Measurements from ENCODE around the gene TMEM250. TPM values are rescaled to one million over a fixed set of nuclear protein-coding genes. Genes with fewer than 3 reads are reported as not detected.

The TMEM250 gene
- total RNA-seq, 1 donor from 2014 or later: 26.9 TPM

DNA sequence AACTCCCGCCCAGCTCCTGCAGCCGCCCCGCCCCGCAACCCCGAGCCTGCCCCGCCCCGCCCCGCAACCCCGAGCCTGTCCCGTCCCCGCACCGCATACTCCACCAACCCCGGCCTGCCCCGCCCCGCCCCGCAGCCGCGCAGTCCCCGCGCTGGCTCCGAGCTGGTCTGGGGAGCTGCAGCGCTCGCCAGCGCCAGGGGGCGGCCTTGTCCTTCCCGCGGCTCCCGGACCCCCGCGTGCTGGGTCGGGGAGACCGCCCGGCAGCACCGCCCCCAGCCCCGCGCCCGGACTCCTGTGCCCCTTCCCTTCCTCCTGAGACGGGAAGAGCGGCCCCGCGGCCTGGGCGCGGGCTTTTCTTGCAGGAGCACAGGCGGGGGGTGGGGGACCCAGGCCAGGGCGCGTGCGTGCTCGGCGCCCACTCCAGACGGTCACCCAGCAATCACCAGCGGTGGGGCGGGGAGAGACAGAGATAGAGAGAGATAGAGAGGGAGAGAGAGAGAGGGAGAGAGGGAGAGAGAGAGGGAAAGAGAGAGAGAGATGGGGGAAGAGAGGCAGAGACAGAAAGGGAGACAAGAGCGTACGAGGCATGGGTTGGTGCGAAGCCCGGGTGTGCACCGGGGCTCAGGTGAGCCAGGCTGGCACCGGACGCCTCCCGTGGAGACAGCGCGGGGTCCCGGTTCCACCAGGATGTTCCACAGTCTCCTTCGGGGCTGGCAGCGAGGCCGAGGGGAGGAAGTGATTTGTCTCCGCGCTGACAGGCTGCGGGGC lies 14.7 kb upstream of the TMEM250 start:
- DNase-seq (ENCODE audit: low spot score in 2 of 2): peak; percentile 67 to 81
- no peak for FAIRE-seq

DNA sequence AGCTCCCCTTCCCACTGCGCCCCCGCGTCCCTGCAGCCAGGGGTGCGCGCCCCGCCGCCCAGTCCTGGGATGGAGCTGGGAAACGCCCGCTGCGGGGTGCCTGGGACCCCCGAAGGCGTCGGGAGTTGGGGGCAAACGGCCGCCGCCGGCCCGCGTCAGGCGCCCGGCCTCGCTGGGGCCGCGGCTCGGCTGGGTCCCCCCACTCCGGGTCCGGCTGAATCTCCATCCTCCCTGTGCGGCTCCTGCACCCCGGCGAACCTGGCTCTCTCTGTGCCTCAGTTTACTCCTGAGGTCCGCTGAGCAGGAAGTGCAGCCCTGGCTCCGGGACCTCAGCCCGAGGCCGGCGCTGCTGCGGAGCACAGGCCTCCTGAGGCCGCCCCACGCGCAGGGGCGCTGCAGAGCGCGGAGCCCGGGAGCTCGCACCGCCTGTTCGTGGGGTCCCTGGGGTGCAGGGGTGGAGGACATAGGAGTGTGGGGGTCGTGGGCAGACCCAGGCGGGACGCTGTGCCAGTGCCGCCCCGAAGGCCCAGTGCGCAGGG lies 13.9 kb upstream of the TMEM250 start:
- no peak for DNase-seq (ENCODE audit: low spot score in 2 of 2)
- FAIRE-seq: no peak

DNA sequence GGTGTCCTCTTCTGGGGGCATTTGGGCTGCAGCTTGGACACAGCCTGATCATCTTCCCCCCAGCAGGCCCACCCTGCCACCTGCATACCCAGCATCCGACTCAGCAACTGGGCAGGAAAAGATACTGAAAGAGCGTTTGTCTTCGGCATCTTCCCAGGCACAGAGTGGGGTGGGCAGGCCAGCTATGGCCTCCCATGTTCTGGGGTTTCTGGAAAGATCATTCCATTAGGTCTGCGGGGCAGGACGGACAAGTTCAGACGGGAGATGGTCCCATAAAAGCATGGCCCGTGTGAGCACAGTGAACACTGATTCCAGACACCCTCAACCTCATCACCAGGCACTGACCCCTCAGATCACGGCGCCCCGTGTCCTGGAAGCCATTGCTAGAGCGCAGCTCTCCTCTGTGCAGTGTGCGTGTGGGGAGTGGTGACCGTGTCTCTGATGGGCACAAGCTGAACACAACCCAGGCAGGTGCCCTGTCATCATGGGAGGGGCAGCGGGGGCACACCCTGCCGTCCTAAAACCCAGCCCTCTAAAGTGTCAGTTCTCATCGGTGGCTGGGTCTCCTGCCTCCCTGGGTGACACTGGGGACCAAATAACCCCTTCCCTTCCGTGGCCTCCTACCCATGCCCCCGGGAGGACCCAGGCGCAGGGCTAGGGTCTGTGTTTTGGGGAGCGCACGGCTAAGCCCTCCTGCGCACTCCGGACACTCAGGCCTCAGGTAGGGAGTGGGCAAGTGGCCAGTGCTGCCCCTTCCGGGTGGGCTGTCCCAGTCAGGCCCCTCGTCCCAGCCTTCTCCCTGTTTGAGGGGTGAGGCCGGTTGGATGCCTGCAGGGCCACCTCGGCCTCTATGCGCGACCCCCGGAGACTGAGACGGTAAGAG lies 13.2 kb upstream of the TMEM250 start:
- no peak for DNase-seq (ENCODE audit: low spot score in 2 of 2)
- no peak for FAIRE-seq

DNA sequence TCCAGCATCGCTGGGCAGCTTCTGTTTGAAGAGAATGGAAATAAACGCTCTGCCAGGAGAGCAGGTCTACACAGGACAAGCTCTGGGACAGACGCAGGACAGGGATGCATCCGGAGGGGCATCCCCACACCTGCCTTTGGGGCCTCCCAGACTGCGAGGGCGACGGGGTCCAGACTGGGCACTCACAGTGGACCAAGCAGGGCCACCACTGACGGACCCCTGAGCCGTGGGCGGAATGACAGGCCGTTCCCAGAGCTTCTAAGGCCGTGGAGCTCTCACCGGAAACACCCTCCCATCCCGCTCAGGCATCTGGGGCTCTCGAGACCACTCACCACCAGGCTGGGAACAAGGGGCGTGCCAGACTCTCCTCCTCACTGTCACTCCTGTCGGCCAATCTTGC lies 10.5 kb upstream of the TMEM250 start:
- no peak for DNase-seq (ENCODE audit: low spot score in 2 of 2)
- FAIRE-seq: no peak

DNA sequence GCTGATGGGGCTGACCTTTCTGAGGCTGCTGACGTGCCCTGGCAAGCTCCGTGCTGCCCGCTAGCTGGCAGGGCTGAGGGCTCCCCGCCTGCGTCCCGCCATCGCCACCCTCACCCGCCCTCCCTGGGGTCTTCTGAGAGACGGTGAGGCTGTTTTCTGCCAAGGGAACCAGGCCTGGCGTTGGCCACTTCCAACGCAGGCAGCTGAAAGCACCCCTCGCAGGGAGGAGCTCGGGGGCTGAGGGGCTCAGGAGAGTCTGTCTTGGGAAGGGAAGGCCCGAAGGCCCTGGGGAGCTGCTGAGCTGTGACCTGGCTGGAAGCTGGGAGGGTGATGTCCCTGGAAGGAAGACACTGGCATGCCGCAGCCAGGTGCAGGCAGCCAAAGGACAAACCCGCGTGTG lies 9.8 kb upstream of the TMEM250 start:
- FAIRE-seq: no peak
- no peak for DNase-seq (ENCODE audit: low spot score in 2 of 2)

DNA sequence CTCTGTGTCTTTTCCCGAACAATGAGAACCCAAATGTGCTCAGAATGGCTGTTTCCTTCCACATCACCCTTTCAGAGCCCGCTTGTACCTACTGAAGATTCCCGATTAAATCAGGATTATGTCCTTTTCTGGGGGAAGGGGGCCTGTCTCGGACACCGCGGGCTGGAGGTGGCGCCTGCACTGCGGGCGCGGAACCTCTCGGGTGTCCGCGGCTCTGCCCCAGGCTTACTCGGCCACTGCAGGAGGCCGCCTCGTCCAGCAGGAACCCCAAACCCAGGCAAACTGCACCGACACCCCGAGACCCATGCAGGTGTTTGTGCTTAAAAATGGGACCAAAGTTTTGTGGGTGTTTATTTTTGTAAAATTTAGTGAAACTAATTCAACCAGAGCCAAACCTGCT lies 8.6 kb upstream of the TMEM250 start:
- no peak for FAIRE-seq

DNA sequence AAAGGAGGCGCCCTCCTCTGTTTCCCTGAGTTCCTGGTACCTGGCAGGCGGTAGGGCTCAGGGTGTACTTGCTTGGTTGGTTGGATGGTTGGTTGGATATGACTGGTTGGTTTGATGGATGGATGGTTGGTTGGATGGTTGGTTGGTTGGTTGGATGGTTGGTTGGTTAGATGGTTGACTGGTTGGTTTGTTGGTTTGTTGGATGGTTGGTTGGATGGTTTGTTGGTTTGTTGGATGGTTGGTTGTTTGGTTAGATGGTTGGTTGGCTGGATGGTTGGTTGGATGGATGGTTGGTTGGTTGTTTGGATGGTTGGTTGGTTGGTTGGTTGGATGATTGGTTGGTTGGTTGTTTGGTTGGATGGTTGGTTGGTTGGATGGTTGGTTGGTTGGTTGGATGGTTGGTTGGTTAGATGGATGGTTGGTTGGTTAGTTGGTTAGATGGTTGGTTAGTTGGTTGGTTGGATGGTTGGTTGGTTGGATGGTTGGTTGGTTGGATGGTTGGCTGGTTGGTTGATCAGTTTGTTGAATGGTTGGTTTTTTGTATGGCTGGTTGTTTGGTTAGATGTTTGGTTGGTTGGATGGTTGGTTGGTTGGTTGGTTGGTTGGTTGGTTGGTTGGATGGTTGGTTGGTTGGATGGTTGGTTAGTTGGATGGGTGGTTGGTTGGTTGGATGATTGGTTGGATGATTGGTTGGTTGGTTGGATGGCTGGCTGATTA lies 6.5 kb upstream of the TMEM250 start:
- DNase-seq (ENCODE audit: low spot score in 2 of 2) (no peak), FAIRE-seq (no peak)

More for the DNA sequence above, 8.6 kb upstream of the TMEM250 start:
- DNase-seq (ENCODE audit: low spot score in 2 of 2): no peak

DNA sequence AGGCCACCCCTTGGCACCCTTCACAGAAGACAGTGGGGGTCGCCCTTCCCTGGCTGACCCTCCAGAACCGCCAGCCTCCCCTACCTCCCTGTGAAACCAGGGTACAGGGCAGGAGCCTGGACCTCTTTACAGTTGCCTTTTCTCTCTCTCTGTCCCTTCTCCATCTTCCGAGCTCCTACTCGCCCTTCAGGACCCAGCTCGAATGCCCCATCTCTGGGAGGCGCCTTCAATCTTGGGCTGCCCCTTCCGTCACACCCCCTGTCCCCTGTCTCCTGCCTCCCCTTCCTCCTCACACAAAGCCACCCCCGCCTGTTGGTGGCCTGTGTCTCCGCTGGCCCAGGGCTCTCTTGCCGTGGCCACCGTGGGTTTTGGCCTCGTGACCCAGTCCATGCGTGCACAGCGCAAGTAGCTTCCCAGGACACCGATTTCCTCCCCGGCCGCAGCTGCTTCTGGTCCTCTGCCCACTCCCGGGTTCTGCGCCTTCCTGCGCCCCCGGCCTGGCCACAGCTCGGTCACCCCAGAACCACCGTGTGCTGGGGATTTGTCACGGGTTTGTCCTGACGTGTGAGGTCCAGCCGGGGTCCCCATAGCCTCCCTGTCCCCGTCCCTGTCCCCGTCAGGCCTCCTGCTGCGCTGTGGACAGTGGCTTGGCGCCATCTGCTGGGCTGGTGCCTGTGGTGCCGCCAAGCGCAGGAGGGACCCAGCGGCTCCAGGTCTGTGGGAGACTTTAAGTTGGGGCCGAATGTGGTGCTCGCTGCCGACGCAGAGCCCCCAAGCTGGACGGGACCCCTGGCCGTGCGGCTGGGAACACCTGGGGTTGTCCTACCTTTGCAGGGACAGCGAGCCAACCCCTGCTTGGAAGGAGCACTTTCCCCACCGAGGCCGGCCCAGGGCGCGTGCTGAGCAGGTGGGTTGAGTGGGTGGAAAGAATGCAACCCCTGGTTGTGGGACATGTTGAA lies 4.0 kb upstream of the TMEM250 start:
- no peak for FAIRE-seq

DNA sequence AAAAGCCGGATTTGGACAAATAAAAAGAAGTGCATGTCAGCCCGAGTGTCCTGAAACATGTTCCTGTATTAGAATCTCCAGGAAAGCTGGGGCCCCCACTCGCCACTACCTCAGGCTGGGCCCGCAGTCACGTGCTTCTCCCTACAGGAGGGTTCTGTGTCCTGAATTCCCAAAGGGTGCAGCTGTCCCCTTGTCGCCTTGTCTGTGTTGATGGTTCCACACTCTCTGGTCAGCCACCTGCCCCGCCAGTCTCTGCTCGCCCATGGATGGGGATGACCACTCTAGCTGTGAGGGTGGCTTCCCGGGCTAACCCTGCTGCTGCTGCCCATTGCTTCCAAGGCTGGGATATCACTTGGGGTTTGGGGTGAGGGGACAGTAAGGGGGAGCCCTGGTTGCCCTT lies 3.1 kb upstream of the TMEM250 start:
- FAIRE-seq (no peak), DNase-seq (ENCODE audit: low spot score in 2 of 2) (no peak)

More for the DNA sequence above, 4.0 kb upstream of the TMEM250 start:
- DNase-seq (ENCODE audit: low spot score in 2 of 2): peak; percentile 82 to 89

DNA sequence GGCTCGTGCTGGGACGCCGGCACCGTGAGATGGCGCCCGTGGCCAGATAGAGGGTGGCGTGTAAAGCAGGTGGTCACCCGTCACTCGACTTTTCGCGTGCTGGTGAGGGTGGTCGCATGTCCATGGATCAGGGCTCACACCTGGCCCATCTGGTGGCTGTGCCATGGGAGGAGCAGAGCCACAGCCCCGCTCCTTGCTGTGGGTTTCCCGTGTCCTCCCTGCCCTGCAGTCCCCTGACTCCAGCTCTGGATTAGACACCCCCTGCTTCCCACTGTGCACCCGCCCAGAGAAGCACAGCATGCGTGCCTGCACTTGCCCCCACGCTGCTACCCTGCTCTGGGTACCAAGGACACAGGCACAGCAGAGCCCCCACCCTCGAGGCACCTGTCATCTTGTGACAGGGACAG lies 1.8 kb upstream of the TMEM250 start:
- no peak for FAIRE-seq

DNA sequence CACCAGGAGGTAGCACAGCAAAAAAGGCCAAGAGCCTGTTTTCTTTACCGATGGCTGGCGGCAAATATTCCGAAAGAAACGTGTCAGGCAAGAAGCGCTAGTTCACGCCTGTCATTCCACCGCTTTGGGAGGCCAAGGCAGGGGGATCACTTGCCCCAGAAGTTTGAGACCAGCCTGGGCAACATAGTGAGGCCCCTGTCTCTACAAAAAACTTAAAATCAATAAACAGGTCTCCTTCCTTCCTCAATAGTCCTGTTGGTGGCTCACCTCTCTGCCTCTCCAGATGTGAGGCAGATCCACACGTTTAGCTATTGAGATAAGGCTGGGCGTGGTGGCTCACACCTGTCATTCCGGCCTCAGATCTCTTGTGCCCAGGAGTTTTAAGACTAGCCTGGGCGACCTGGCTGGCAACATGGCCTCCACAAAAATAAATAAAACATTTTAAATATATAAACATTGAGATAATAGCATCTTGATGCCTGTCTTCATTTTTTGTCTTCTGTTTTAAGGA lies 1.3 kb upstream of the TMEM250 start:
- FAIRE-seq: no peak
- DNase-seq (ENCODE audit: low spot score in 2 of 2): no peak

More for the DNA sequence above, 1.8 kb upstream of the TMEM250 start:
- no peak for DNase-seq (ENCODE audit: low spot score in 2 of 2)

DNA sequence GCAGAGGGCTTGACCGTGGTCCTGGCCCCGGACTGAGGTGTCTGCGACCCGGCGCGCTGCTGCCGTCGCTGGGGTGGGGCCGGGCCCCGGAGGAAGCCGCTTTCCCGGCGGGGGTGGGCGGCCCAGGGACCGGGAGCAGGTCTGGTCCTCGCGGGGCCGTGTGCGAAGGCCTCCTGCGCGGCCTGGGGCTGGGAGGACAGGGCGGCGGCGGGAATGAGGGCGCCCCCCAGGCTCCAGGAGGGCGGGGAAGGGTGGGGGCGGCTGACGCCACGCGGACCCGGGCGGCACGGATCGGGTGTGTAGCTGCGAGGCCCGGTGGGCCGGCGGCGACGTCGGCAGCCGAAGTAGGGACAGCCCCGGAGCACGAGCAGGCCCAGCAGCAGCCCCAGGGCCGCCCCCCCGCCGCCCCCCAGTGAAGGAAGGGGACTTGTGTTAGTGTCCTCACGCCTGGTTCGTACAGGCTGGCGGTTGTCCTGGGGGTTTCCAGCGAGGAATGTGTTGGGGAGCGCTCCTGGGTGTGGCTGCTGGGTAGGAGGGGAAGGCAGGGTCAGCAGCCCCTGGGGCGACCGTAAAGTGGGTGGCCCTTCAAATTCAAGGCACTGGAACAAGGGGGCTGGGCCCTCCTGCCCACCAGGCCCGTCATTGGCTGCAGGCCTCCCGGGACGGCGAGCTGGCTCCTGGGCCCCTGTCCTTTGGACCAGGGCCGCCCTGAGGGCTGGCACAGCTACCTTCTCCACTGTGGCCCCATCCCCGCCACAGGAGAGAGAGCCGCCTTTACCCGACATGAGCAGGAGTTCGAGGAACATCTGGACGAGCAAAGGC lies 597 bp upstream of the TMEM250 start:
- FAIRE-seq (no peak), DNase-seq (ENCODE audit: low spot score in 2 of 2) (no peak)

DNA sequence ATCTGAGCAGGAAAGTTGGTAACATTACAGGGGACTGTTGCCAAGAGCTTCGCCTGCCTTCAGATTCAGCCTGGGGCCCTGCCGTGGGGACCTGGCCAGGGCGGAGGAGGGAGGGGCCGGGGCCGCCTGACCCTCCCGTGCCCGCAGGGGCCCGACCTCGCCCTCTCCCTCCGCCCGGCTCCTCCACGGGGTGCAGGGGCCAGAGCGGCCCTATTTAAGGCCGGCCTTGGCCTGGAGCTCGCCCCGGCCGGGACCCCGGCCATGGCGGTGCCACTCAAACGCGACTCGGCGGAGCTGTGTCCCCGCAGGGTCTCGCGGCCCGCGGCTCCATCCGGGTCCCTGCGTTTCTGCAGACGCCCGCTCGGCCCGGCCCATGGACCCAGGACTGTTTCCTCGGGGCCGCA lies 757 bp downstream of the TMEM250 start:
- no peak for FAIRE-seq

DNA sequence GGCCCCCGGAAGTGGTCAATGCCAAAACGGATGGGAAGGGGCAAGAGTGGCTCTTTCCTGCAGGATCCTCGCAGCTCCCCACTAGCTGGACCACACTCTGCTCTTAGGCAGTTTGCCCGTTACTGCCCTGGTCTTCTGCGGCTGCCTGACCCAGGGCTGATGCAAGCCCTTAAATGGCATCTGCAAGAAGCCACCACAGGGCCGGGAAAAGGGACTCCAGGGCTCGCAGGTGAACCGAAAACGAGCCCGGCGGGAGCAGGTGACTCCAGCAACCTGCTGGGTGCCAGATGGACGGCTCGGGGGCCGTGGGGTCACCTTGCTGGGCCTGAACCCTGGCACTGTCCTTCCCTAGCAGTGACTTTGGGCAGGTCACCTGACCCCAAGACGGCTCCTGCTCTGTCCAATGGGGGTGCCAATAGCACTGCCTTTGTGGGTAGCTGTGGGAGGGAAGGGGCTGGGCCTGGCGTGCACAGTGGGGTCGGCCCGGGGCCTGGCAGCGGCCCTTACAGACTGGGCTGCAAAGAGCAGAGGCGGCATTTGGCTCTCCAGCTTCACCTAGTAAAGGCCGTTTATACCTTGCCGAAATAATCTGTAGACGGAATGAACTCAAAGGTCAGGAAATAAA lies 1.3 kb downstream of the TMEM250 start:
- FAIRE-seq (no peak), DNase-seq (ENCODE audit: low spot score in 2 of 2) (no peak)

More for the DNA sequence above, 757 bp downstream of the TMEM250 start:
- DNase-seq (ENCODE audit: low spot score in 2 of 2): no peak

DNA sequence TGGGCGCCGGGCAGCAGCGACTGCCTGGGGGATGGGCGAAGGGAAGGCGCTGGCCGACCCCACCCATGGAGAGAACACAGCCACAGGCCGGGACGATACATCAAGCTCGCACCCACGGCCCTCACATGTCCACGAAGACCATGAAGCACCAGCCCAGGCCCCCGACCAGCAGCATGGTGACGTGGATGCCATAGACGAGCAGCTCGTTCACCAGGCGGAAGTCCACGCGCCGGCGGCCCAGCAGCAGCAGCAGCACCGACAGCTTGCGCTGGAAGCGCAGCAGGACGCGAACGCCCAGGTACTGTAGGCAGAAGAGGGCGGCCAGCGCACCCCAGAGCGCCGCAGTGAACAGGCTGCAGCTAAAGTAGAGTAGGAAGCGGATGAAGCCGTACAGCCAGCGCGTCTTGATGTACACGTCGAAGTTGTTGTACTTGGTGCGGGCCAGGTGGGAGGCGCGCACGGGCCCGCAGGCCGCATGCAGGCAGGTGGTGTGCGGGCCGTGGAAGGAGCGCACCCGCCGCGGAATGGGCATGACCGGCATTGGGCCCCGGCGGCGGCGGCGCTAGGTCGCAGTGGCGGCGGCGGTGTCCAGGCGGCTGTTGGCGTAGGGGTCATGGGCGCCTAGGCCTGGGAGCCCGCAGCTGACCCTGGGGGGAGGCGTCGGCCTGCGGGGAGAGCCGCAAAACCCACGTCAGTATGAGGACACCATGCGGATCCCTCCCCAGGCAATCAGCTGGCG lies 2.1 kb downstream of the TMEM250 start:
- no peak for DNase-seq (ENCODE audit: low spot score in 2 of 2)
- no peak for FAIRE-seq

DNA sequence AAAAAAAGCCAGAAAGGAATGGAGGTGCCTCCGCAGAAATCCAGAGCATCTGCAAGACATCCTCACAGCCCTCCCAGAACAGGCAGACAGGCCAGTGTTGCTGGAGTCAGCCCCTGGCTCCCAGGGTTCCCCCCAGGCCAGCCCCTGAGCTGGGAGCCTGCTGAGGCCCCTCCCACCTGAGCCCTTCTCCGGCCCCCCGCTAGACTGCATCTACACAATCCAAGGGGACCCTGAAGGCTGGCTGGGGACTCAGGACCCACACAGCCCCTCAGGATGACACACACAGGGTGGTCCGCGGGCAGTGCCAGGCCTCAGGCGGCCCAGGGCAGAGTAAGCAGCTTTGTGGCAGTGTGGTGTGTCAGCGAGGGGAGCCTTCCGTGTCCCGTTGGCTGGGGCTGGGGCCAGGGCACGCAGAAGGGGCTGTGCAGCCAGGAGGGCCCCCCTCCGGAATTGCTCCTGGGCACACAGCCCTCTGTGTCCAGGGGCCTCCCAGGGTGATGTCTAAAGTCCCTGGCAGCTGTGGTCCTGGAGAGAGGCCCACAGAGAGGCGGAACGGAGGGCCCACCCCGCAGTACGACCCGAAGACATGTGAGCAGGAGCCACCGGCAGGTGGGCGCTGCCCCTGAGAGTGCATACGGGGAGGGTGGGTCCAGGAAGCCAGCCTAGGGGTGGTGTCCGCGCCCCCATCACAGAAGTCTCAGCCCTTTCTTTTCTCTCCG lies 2.9 kb downstream of the TMEM250 start:
- DNase-seq (ENCODE audit: low spot score in 2 of 2): no peak
- no peak for FAIRE-seq

DNA sequence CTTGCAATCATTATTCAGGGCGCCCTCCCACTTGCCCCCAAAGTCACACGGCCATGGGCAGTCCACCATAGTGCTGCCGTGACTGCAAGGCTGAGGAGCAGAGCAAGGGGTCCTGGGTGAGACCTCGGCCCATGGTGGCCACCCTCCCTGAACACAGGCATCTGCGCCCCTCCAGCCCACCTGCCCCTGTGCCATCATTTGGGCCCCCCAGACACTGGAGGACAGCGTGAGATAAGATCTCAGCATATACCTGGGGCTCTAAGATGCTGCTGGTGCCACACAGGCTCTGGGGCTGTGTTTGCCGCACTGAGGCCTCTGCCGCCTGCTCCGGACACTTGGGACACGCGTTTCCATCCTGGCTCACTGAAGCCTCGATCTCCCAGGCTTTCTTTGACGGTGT lies 3.5 kb downstream of the TMEM250 start:
- DNase-seq (ENCODE audit: low spot score in 2 of 2) (no peak), FAIRE-seq (no peak)

Data from frontal cortex (tissue), 4 donors.